Measurements from ENCODE around the gene USP20.
"Not testable (repeated sequence)": the region's sequence is repeated elsewhere in the genome, so short reads cannot be mapped to it uniquely, and the experiment has no call there.

The USP20 gene

DNA sequence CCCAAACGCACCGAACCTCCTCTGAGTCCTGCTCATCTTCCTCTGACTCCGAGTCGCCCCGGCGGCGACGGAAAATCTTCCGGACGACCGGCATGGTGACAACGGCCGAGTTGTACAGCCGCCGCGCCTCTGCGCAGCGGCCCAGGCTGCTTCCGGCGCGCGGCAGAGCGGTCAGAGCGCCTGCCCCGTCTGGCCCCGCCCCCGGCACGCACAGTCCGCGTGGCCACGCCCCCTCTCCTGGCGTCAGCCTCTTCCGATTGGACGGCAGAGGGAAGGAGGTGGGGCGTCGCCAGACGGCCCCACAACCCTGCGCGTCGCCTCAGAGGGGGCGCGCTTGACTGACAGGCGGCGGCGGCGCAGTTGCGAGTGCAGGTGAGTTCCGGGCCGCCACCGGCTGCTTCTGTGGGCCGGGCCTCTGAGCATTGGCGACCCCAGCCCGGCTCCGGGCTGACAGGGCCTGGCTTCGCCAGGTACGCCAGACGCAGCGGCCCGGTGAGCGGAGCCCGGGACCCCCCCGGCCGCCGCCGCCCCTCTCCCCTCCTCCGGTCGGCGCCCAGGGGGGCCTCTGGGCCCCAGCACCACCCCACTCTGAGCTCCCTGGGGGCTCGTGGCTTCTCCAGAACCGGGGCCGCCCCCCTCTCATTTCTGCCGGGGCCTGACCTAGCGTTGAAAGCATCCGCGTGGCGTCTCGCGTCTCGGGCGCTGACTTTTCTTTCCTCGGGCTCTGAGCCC lies at the start of gene USP20, which contains the start of gene C9orf78:
Gene USP20 (plus strand): TSS at position 331 of the 732 bp plus-strand sequence. CDS start 17,098 bp downstream, outside the sequence.
Gene C9orf78 (minus strand): TSS at position 148 of the 732 bp plus-strand sequence. CDS start 54 bp downstream, at position 94.
- DNase-seq (ENCODE audit: low read depth in 2 of 2): peak; percentile 94 to 97

GRCh38 chr9:129785866-129786265 lies 49.4 kb upstream of the USP20 start:
- DNase-seq (ENCODE audit: low read depth in 2 of 2): no peak

DNA sequence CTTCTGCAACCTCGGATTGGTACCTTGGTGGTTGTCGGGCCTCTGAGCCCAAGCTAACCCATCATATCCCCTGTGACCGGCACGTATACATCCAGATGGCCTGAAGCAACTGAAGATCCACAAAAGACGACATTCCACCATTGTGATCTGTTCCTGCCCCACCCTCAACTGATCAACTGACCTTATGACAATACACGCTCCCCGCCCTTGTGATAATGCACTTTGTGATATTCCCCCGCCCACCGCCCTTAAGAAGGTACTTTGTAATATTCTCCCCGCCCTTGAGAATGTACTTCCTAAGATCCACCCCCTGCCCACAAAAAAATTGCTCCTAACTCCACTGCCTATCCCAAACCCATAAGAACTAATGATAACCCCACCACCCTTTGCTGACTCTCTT lies 48.8 kb upstream of the USP20 start:
- no peak for DNase-seq (ENCODE audit: low read depth in 2 of 2)

DNA sequence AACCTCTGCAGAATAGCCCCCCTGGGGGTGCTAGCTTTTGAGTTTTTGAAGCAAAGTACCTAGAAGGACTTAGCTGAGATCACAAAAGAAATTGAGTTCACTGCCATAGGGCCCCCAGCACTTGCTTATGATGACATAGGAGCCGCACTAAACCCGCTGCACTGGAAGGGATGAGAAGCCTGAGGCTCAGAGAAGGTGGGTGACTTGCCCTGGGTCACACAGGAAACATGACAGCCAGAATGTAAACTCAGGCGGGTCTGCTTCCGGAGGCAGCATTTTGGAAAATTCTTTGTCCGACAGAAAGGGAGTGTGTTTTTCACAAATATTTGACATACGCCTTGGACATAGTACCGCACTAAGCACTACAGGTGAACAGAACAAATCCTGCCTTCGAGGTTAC lies 40.7 kb upstream of the USP20 start:
- no peak for DNase-seq (ENCODE audit: low read depth in 2 of 2)

- not testable (repeated sequence) for DNase-seq (ENCODE audit: low read depth in 2 of 2)
These were observed 39.2 kb upstream of the USP20 start for GRCh38 chr9:129796029-129796428.

DNA sequence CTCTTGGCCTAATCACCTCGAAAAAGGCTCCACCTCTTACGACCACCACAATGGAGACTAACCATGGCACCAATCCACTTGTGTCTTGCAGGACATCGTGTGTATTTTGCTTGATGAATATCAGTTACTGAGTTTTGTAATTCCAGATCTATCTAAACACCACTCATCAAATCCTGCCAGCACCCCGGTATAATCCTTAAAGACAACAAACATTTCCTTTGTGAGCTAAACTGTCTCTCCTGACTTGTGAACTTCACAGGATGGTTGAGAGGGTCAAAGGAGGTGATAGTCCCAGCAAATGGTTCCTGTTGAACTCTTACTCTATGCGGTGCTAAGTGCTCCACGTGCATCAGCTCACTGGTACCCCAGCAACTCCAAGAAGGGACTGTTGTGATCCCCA lies 36.3 kb upstream of the USP20 start:
- DNase-seq (ENCODE audit: low read depth in 2 of 2): no peak

GRCh38 chr9:129801504-129801903 lies 33.8 kb upstream of the USP20 start:
- no peak for DNase-seq (ENCODE audit: low read depth in 2 of 2)

DNA sequence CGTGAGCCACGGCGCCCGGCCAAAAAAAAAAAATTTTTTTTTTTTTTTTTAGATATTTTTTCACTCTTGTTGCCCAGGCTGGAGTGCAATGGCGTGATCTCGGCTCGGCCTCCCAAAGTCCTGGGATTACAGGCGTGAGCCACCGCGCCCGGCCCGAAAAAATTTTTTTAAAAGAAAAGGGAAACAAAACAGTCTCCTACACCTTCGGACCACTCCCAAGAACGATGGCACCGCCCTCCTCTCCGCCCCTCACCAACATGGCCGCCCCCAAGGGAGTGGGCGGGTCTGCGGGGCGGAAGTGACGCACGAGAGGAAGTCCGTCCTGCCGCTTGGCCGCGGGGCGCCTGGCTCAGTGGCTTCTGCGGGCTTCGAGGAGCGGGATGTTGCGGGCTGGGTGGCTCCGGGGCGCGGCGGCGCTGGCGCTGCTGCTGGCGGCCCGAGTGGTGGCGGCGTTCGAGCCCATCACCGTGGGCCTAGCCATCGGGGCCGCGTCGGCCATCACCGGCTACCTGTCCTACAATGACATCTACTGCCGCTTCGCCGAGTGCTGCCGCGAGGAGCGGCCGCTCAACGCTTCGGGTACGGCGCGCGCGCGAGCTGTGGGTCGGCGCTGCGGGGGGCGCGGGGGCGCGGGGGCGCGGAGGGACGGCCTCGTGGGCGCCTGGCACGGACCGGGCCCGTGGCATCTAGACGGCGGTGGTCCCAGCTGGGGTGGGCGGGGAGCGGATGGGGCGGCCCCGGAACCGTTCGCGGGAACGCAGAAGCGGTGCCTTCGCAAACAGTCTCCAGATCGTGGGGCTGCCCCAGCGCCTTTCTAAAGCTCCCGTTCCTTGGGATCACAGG lies 32.2 kb upstream of the USP20 start, which contains the start of gene TOR1B:
Gene TOR1B (plus strand): TSS at position 352 of the 843 bp plus-strand sequence. CDS start 29 bp downstream, at position 381.
- DNase-seq (ENCODE audit: low read depth in 2 of 2): peak; percentile 88 to 90

DNA sequence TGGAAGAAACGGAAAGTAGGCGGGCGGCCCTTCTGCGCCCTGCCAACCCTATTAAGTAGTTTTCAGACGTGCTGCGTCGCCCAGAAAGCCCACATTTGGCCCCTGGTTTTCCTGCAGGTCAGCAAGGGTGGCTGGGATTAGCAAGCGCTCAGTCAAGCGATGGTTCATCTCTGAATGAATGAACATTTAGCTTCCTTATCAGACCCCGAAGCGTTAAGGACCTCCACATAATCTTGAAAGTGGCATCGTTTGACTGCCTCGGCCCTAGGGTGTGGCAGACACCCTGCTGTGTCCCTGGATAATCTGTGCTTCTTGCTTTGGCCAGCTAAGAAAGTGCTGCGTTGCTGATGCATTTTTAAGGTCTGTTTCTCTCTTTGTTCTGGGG lies 31.6 kb upstream of the USP20 start:
- DNase-seq (ENCODE audit: low read depth in 2 of 2): no peak

- no peak for DNase-seq (ENCODE audit: low read depth in 2 of 2)
These were observed 29.2 kb upstream of the USP20 start for GRCh38 chr9:129806061-129806460.

- DNase-seq (ENCODE audit: low read depth in 2 of 2): no peak
These were observed 25.9 kb upstream of the USP20 start for GRCh38 chr9:129809346-129809745.

GRCh38 chr9:129810116-129810515 lies 25.1 kb upstream of the USP20 start:
- no peak for DNase-seq (ENCODE audit: low read depth in 2 of 2)

DNA sequence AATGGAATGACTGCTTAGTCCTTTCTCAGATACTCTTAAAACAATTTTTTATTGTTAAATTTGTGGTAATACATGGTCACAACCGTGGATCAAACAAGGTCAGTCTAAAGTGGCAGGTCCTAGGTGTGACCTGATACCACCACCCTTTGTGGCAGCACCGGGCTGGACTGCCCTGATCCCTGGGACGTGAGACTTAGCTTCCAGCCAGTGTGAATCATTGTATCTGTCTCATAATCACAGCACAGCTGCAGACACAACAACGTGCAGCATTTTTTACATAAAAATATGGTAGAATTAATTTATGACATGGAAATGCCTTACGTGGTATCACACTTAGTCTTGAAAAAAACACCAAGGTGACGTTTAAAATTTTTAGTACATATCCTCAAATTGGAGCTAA lies 24.5 kb upstream of the USP20 start:
- DNase-seq (ENCODE audit: low read depth in 2 of 2): no peak

DNA sequence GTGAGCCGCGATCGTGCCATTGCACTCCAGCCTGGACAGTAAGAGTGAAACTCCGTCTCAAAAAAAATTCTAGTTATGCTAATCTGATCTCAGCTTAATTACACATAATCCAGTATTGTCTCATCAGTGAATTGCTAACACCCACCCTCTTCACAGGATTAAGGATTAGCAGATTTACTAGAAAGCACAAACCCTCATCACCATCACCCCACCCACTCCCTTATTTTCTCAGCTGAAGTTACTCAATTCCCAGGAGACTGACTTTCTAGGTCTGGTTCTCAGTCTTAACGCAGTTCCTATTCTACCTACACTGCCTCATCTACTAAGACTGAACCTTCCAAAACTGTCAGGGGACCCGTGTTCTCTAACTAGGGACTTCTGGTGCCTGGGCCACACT lies 23.3 kb upstream of the USP20 start:
- no peak for DNase-seq (ENCODE audit: low read depth in 2 of 2)

GRCh38 chr9:129812385-129812784 lies 22.9 kb upstream of the USP20 start:
- no peak for DNase-seq (ENCODE audit: low read depth in 2 of 2)

GRCh38 chr9:129813661-129814060 lies 21.6 kb upstream of the USP20 start:
- no peak for DNase-seq (ENCODE audit: low read depth in 2 of 2)

- no peak for DNase-seq (ENCODE audit: low read depth in 2 of 2)
These were observed 20.6 kb upstream of the USP20 start for GRCh38 chr9:129814432-129815223.

DNA sequence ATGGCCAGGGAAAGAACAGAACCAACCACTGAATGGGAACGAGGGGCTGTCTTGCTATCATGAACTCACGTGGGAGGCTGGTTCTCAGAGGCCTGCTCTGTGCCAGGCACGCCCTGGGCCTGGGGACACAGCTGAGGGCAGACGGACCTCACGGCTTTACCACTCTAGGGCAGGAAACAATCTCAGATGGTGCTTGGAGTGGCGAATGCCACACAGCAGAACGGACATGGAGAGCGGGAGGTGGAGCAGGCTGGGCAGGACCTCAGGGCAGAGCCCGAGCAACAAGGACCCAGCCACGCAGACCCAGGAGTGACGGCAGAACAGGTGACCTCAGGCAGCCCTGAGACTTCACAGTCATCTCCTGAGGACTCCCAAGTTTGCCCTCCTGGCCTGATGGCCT lies 20.0 kb upstream of the USP20 start:
- no peak for DNase-seq (ENCODE audit: low read depth in 2 of 2)

- no peak for DNase-seq (ENCODE audit: low read depth in 2 of 2)
These were observed 18.5 kb upstream of the USP20 start for GRCh38 chr9:129816501-129817435.

DNA sequence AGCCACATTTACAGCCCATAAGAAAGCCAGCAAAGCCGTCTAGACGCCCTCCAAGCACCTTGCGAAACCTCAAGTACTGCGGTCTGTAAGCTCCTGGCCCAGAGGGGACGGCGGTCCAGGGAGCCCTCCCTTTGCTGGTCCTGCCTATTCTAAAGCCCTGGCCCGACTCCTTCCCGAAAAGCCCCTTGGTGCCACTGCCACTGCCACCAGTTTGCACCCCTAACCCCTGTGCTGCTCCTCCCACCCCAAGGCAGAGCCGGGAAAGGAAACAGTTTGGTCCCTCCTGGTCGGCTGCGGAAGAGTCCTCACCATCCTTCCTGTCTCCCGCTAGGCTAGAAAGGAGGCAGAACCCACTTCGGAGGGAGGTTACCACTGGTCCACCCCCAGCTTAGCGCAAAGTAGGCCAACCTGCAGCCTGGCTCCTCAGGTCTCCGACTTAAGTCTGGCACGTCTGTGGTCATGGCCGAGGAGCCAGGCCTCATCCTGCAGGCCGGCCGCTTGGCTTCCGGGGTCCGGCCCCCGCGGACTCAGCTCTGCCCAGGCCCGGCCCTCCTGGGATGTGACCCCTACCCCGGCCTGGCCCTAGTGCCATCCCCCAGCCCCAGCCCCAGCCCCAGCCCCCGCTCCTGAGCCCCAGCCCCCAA lies 12.2 kb upstream of the USP20 start:
- DNase-seq (ENCODE audit: low read depth in 2 of 2): no peak
